MM.1S (cell line): Measurements from ENCODE around the gene RAB23.

Experiments
- DNase-seq: peaks from one replicate; pipeline ENCODE4 v3.0.0-alpha.2; 2015
- H2AFZ ChIP-seq: fragments of 300-600 bp; sonication (generic); 2 replicates; pipeline ENCODE4 v1.6.0; 2016; ENCODE audit warnings: antibody characterized with exemption, low read length
- H3F3A ChIP-seq: fragments of 300-600 bp; sonication (generic); 2 replicates; pipeline ENCODE4 v1.6.1; 2016; ENCODE audit warnings: mild to moderate bottlenecking, antibody characterized with exemption, low read length, moderate library complexity, mixed read lengths; ENCODE audit not compliant: insufficient read depth
- H3K27ac ChIP-seq: fragments of 300-600 bp; sonication (generic); 2 replicates; pipeline ENCODE4 v1.5.1; 2016; ENCODE audit warnings: mild to moderate bottlenecking, low read length
- H3K27me3 ChIP-seq: fragments of 300-600 bp; sonication (generic); replicated peaks from 2 replicates; pipeline ENCODE4 v1.6.0; 2016; ENCODE audit warnings: low read length; ENCODE audit not compliant: insufficient read depth
- H3K36me3 ChIP-seq: fragments of 300-600 bp; sonication (generic); replicated peaks from 2 replicates; pipeline ENCODE4 v1.6.1; 2016; ENCODE audit warnings: mild to moderate bottlenecking, low read length, mixed read lengths; ENCODE audit not compliant: insufficient read depth
- H3K4me1 ChIP-seq: fragments of 300-600 bp; sonication (generic); 2 replicates; pipeline ENCODE4 v1.6.1; 2016; ENCODE audit warnings: low read length, mixed read lengths
- H3K4me2 ChIP-seq: fragments of 300-600 bp; sonication (generic); 2 replicates; pipeline ENCODE4 v1.6.0; 2016; ENCODE audit warnings: low read depth, low read length
- H3K4me3 ChIP-seq: fragments of 300-600 bp; sonication (generic); 2 replicates; pipeline ENCODE4 v1.5.1; 2016; ENCODE audit warnings: low read length, mixed read lengths
- H3K79me2 ChIP-seq: fragments of 300-600 bp; sonication (generic); 2 replicates; pipeline ENCODE4 v1.6.1; 2016; ENCODE audit warnings: mixed run types, low read length, mixed read lengths
- H3K9ac ChIP-seq: fragments of 300-600 bp; sonication (generic); 2 replicates; pipeline ENCODE4 v1.6.1; 2016; ENCODE audit warnings: low read length, mixed read lengths
- H3K9me2 ChIP-seq: fragments of 300-600 bp; sonication (generic); replicated peaks from 2 replicates; pipeline ENCODE4 v1.6.1; 2016; ENCODE audit warnings: mild to moderate bottlenecking, low read length, mixed read lengths; ENCODE audit not compliant: insufficient read depth
- H3K9me3 ChIP-seq: fragments of 300-600 bp; sonication (generic); replicated peaks from 2 replicates; pipeline ENCODE4 v1.6.1; 2016; ENCODE audit warnings: mild to moderate bottlenecking, low read length, mixed read lengths; ENCODE audit not compliant: insufficient read depth
- H4K20me1 ChIP-seq: fragments of 300-600 bp; sonication (generic); 2 replicates; pipeline ENCODE4 v1.6.1; 2016; ENCODE audit warnings: mild to moderate bottlenecking, low read length, moderate library complexity, mixed read lengths; ENCODE audit not compliant: insufficient read depth
- CTCF ChIP-seq: fragments of 300-600 bp; sonication (generic); IDR thresholded peaks from 2 replicates; pipeline ENCODE4 v1.5.1; 2016; ENCODE audit warnings: antibody characterized with exemption, low read length, mixed read lengths
- EZH2 ChIP-seq: fragments of 300-600 bp; sonication (generic); optimal IDR thresholded peaks from 2 replicates; pipeline ENCODE3; 2017; ENCODE audit warnings: low read depth, mild to moderate bottlenecking, antibody characterized with exemption, low read length, mixed read lengths
- EZH2phosphoT487 ChIP-seq: fragments of 300-600 bp; sonication (generic); IDR thresholded peaks from 2 replicates; pipeline ENCODE4 v1.6.1; 2018; ENCODE audit warnings: antibody characterized with exemption, low read length

The RAB23 gene

GRCh38 chr6:57262488-57262887 lies 40.4 kb upstream of the RAB23 start:
- Histone ChIP-seq H3K27me3 (no peaks in the 10 kb centered on the region), H3K9me2 (no peaks in the 10 kb centered on the region), H3K79me2 (no peaks in the 10 kb centered on the region), H3K9ac (no peak overlapping the region), H3K9me3 (no peaks in the 10 kb centered on the region), H3K4me3 (no peak overlapping the region), H4K20me1 (no peaks in the 10 kb centered on the region), H3K4me2 (no peak overlapping the region), H3K4me1 (0 out of 2 replicates have a peak, but pooled peaks cover 7% of the 10 kb centered on the region), H3K27ac (no peak overlapping the region), H3K36me3 (no peaks in the 10 kb centered on the region), H3F3A (no peaks in the 10 kb centered on the region), H2AFZ (no peak overlapping the region)
- TF ChIP-seq EZH2 (no peak), EZH2phosphoT487 (no peak), CTCF (no peak)
- no peak for DNase-seq

- TF ChIP-seq CTCF (no peak), EZH2phosphoT487 (no peak), EZH2 (no peak)
- Histone ChIP-seq H3K4me1 (0 out of 2 replicates have a peak, but pooled peaks cover 9% of the 10 kb centered on the region), H3K27ac (no peak overlapping the region), H3K9ac (no peak overlapping the region), H3K27me3 (no peaks in the 10 kb centered on the region), H3K4me3 (no peak overlapping the region), H3K79me2 (no peaks in the 10 kb centered on the region), H3K9me3 (no peaks in the 10 kb centered on the region), H3K4me2 (no peak overlapping the region), H3F3A (no peaks in the 10 kb centered on the region), H3K9me2 (no peaks in the 10 kb centered on the region), H3K36me3 (no peaks in the 10 kb centered on the region), H2AFZ (no peak overlapping the region), H4K20me1 (no peaks in the 10 kb centered on the region)
- DNase-seq = no peak
Measured at GRCh38 chr6:57261926-57262325, 39.8 kb upstream of the RAB23 start.

- H3K9me3 ChIP-seq = no peaks in the 10 kb centered on the region
- no peaks in the 10 kb centered on the region for H3K79me2 ChIP-seq
- DNase-seq = no peak
- H3F3A ChIP-seq = no peaks in the 10 kb centered on the region
- H3K27me3 ChIP-seq = no peaks in the 10 kb centered on the region
- no peak overlapping the region for H3K9ac ChIP-seq
- TF ChIP-seq EZH2phosphoT487 = no peak
- TF ChIP-seq CTCF = no peak
- H3K4me3 ChIP-seq = no peak overlapping the region
- H3K9me2 ChIP-seq = no peaks in the 10 kb centered on the region
- no peak overlapping the region for H3K27ac ChIP-seq
- H2AFZ ChIP-seq = no peak overlapping the region
- H3K4me2 ChIP-seq = no peak overlapping the region
- H3K36me3 ChIP-seq = no peaks in the 10 kb centered on the region
- 0 out of 2 replicates have a peak, but pooled peaks cover 4% of the 10 kb centered on the region for H3K4me1 ChIP-seq
- H4K20me1 ChIP-seq = no peaks in the 10 kb centered on the region
Measured at GRCh38 chr6:57259064-57259463, 37.0 kb upstream of the RAB23 start.
